ENCODE data around the gene TARBP2.

TARBP2 gene

GRCh38 chr12:53500776-53501614, at the start of gene TARBP2 (continued):
- TF ChIP-seq, protein P1, sequence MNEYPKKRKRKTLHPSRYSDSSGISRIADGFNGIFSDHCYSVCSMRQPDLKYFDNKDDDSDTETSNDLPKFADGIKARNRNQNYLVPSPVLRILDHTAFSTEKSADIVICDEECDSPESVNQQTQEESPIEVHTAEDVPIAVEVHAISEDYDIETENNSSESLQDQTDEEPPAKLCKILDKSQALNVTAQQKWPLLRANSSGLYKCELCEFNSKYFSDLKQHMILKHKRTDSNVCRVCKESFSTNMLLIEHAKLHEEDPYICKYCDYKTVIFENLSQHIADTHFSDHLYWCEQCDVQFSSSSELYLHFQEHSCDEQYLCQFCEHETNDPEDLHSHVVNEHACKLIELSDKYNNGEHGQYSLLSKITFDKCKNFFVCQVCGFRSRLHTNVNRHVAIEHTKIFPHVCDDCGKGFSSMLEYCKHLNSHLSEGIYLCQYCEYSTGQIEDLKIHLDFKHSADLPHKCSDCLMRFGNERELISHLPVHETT (tag by site-specific recombination; IDR thresholded peaks at IDR 0.05) = peak; percentile 85
- TF ChIP-seq ZSCAN16 (tag by site-specific recombination; IDR thresholded peaks at IDR 0.05) = 0 out of 2 replicates have a peak, but pooled peaks have one; percentile 22
- no peak for TF ChIP-seq ZNF571 (tag by site-specific recombination; IDR thresholded peaks at IDR 0.05)
- TF ChIP-seq ZNF791 (tag by site-specific recombination; IDR thresholded peaks at IDR 0.05) = no peak

DNA sequence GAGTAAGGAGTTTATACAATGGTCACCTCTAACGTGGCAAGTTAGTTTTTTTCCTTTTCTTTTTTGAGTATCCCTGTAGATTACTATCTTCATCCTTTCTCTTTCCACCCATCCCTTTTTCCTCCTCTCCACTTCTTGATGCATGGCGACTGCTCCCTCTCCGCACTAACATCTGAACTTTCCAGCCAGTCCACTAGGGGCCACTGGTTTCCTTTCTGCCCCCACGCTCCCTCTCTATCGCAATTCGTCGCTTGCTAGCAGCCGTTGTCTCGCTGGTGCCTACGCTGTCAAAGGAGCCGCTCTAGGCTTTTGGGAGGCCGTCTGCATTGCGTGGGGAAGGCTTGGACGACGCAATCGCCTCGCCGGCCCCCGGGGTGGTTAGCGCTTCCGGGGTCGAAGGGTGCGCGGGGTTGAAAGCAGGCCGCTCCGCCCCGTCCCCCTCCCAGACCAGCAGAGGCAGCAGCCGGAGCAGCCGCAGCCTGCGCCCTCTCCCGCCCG, 49.4 kb upstream of the TARBP2 start, which contains the start of gene PCBP2:
Gene PCBP2, plus strand, starts transcription at position 442 of the 498 bp plus-strand sequence. CDS start 2,699 bp downstream, outside the sequence.
- Histone ChIP-seq H3K4me3 (ENCODE audit: low read depth, low read length) (peak within 1 kb of the TSS; percentile 99), H3K4me1 (ENCODE audit: control insufficient read depth, insufficient read depth, low read length) (peaks cover 3% of the 10 kb centered on the region), H3K9me3 (ENCODE audit: control insufficient read depth, insufficient read depth, low read depth, low read length) (no peaks in the 10 kb centered on the region), H3K27ac (ENCODE audit: extremely low read depth, low read depth, low read length) (peak within 1 kb of the TSS; percentile 98), H3K36me3 (ENCODE audit: control insufficient read depth in 2 of 2, insufficient read depth in 1 of 2, low read length in 2 of 2) (peaks cover 24 to 55% of the 10 kb centered on the region in 2 experiments)
- ChIA-PET CTCF (interaction anchor here (0.6 to 1.0 kb wide), 8 partner anchors 10 to 383 kb away, joined by 3 to 5 read pairs (median 3); partner anchors contain the start of gene AAAS), POLR2A (interaction anchor here (0.7 to 2.9 kb wide), 2 partner anchors 11 to 127 kb away, joined by 3 to 11 read pairs; partner anchors contain the start of gene PRR13)
- TF ChIP-seq ZBTB6 (tag by site-specific recombination; IDR thresholded peaks at IDR 0.05) (peak; percentile 33; the same call in 1 of the 2 replicates), ZNF404 (tag by site-specific recombination; IDR thresholded peaks at IDR 0.05) (no peak), KLF7 (tag by site-specific recombination; IDR thresholded peaks at IDR 0.05; ENCODE audit: borderline replicate concordance) (peak; percentile 79; the same call in 1 of the 2 replicates), TCF7L2 (IDR thresholded peaks at IDR 0.05; ENCODE audit: borderline replicate concordance, low read depth, low read length) (peak; percentile 42; the same call in 1 of the 2 replicates), ZNF221 (tag by site-specific recombination; IDR thresholded peaks at IDR 0.05; ENCODE audit: borderline replicate concordance) (no peak), OSR2 (tag by site-specific recombination; IDR thresholded peaks at IDR 0.05) (no peak; the same call in 1 of the 2 replicates), ZNF202 (tag by site-specific recombination; IDR thresholded peaks at IDR 0.05; ENCODE audit: borderline replicate concordance) (no peak), ZNF585B (tag by site-specific recombination; IDR thresholded peaks at IDR 0.05) (no peak), ZNF777 (tag by site-specific recombination; IDR thresholded peaks at IDR 0.05; ENCODE audit: borderline replicate concordance) (no peak), ZNF501 (tag by site-specific recombination; IDR thresholded peaks at IDR 0.05) (peak; percentile 82; the same call in 1 of the 2 replicates), ZNF302 (tag by site-specific recombination; IDR thresholded peaks at IDR 0.05; ENCODE audit: low read depth) (no peak), ZSCAN23 (tag by site-specific recombination; IDR thresholded peaks at IDR 0.05) (peak; percentile 65; the same call in 1 of the 2 replicates), PRDM6 (tag by site-specific recombination; IDR thresholded peaks at IDR 0.05) (no peak), GLI4 (tag by site-specific recombination; IDR thresholded peaks at IDR 0.05) (no peak), PATZ1 (tag by site-specific recombination; IDR thresholded peaks at IDR 0.05) (peak; percentile 92), ZNF214 (tag by site-specific recombination; IDR thresholded peaks at IDR 0.05; ENCODE audit: borderline replicate concordance) (no peak), ZNF558 (tag by site-specific recombination; IDR thresholded peaks at IDR 0.05) (peak; percentile 62; the same call in 1 of the 2 replicates), ZNF660 (tag by site-specific recombination; IDR thresholded peaks at IDR 0.05) (peak; percentile 97)
- TF ChIP-seq, protein P2, sequence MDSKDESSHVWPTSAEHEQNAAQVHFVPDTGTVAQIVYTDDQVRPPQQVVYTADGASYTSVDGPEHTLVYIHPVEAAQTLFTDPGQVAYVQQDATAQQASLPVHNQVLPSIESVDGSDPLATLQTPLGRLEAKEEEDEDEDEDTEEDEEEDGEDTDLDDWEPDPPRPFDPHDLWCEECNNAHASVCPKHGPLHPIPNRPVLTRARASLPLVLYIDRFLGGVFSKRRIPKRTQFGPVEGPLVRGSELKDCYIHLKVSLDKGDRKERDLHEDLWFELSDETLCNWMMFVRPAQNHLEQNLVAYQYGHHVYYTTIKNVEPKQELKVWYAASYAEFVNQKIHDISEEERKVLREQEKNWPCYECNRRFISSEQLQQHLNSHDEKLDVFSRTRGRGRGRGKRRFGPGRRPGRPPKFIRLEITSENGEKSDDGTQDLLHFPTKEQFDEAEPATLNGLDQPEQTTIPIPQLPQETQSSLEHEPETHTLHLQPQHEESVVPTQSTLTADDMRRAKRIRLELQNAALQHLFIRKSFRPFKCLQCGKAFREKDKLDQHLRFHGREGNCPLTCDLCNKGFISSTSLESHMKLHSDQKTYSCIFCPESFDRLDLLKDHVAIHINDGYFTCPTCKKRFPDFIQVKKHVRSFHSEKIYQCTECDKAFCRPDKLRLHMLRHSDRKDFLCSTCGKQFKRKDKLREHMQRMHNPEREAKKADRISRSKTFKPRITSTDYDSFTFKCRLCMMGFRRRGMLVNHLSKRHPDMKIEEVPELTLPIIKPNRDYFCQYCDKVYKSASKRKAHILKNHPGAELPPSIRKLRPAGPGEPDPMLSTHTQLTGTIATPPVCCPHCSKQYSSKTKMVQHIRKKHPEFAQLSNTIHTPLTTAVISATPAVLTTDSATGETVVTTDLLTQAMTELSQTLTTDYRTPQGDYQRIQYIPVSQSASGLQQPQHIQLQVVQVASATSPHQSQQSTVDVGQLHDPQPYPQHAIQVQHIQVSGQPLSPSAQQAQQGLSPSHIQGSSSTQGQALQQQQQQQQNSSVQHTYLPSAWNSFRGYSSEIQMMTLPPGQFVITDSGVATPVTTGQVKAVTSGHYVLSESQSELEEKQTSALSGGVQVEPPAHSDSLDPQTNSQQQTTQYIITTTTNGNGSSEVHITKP (tag by site-specific recombination; IDR thresholded peaks at IDR 0.05) = peak; percentile 82
- TF ChIP-seq, protein P1 (tag by site-specific recombination; IDR thresholded peaks at IDR 0.05) = peak; percentile 100

All from HEK293 (cell line).